B cell (primary cell): ENCODE results near the gene ERGIC1.

Experiments
- CTCF ChIP-seq: fragments of 200-600 bp; IDR thresholded peaks from one replicate; pipeline ENCODE4 v1.8.0; 2022; ENCODE audit warnings: antibody characterized with exemption, mild to moderate bottlenecking
- EZH2 ChIP-seq: IDR thresholded peaks from 2 replicates; pipeline ENCODE4 v1.6.1; 2012; ENCODE audit warnings: borderline replicate concordance, low read depth, mild to moderate bottlenecking, moderate library complexity, low read length; ENCODE audit not compliant: insufficient read depth, poor library complexity, severe bottlenecking

DNA sequence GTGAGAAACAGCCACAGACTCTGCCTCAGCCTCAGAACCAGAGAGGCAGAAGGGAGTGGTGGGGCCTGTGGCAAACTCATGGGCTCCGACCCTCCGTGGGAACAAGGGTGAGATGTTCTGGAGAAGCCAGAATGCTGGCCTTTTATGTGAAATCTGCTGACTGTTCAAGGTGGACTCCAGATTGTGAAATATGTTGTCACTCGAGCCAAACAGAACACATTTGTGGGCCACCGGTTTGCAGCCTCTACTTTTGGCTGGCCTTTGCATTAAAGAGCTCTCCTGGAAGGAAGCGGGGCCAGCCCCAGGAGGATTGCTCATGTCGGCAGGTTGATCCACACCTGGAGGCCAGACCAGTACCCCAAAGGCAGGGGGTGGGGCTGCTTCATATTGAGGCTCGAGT is 62.4 kb downstream of the ERGIC1 start:
- no peak for TF ChIP-seq CTCF
- TF ChIP-seq EZH2, result no peak
